K562 (cell line): Measurements from ENCODE around the gene MRPL27.
"Not testable (repeated sequence)": the region's sequence is repeated elsewhere in the genome, so short reads cannot be mapped to it uniquely, and the experiment has no call there.

Experiments used
- CTCF ChIP-seq, 3 experiments: IDR thresholded peaks in 2 of 3; conservative IDR thresholded peaks in 1 of 3; 2 replicates each; pipeline ENCODE4 v1.5.1; 2011 to 2012; ENCODE audit warnings: low read length in 3 of 3, mild to moderate bottlenecking in 3 of 3, control low read depth in 2 of 3, improper control_type of control experiment in 1 of 3, inconsistent platforms in 1 of 3, low read depth in 1 of 3, mixed read lengths in 1 of 3, moderate library complexity in 1 of 3; ENCODE audit not compliant: insufficient read depth in 2 of 3
- E2F5 ChIP-seq: sonication (generic); formaldehyde crosslinking; IDR thresholded peaks from 2 replicates; pipeline ENCODE4 v1.8.0; 2022; ENCODE audit warnings: mild to moderate bottlenecking, missing genetic modification reagents
- JUNB ChIP-seq: fragments of 450-650 bp; formaldehyde crosslinking; conservative IDR thresholded peaks from 2 replicates; pipeline ENCODE4 v1.4.0; 2020; ENCODE audit warnings: mild to moderate bottlenecking
- KDM4B ChIP-seq, 2 experiments: fragments of 450-650 bp in 1 of 2; sonication (generic) in 1 of 2; IDR thresholded peaks; 2 replicates each; pipeline ENCODE4 v1.6.1; 2016 to 2017; ENCODE audit warnings: borderline replicate concordance in 2 of 2, antibody characterized with exemption in 1 of 2, low read depth in 1 of 2, mild to moderate bottlenecking in 1 of 2
- ZBTB17 ChIP-seq: fragments of 450-650 bp; formaldehyde crosslinking; IDR thresholded peaks from 2 replicates; pipeline ENCODE4 v1.4.0; 2020; ENCODE audit warnings: mild to moderate bottlenecking
- ZBTB33 ChIP-seq: sonication (generic); formaldehyde crosslinking; IDR thresholded peaks from 2 replicates; pipeline ENCODE4 v1.8.1; 2023; ENCODE audit warnings: mild to moderate bottlenecking, missing genetic modification reagents
- ZNF431 ChIP-seq: sonication (generic); formaldehyde crosslinking; IDR thresholded peaks from 2 replicates; pipeline ENCODE4 v1.8.0; 2022; ENCODE audit warnings: mild to moderate bottlenecking, missing genetic modification reagents
- TF ChIP-seq, protein P1 (sequence below): sonication (generic); formaldehyde crosslinking; IDR thresholded peaks from 2 replicates; pipeline ENCODE4 v1.5.0; 2020; ENCODE audit warnings: missing genetic modification reagents
- TF ChIP-seq, protein P2 (sequence below): IDR thresholded peaks from 2 replicates; pipeline ENCODE4 v1.6.1; 2012; ENCODE audit warnings: low read depth, low read length, improper control_type of control experiment, borderline replicate concordance

GRCh38 chr17:50419577-50419976 is 46.6 kb upstream of the MRPL27 start:
- TF ChIP-seq, protein P1, sequence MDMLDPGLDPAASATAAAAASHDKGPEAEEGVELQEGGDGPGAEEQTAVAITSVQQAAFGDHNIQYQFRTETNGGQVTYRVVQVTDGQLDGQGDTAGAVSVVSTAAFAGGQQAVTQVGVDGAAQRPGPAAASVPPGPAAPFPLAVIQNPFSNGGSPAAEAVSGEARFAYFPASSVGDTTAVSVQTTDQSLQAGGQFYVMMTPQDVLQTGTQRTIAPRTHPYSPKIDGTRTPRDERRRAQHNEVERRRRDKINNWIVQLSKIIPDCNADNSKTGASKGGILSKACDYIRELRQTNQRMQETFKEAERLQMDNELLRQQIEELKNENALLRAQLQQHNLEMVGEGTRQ (CRISPR knock-in tag): not testable (repeated sequence)
- TF ChIP-seq, protein P2, sequence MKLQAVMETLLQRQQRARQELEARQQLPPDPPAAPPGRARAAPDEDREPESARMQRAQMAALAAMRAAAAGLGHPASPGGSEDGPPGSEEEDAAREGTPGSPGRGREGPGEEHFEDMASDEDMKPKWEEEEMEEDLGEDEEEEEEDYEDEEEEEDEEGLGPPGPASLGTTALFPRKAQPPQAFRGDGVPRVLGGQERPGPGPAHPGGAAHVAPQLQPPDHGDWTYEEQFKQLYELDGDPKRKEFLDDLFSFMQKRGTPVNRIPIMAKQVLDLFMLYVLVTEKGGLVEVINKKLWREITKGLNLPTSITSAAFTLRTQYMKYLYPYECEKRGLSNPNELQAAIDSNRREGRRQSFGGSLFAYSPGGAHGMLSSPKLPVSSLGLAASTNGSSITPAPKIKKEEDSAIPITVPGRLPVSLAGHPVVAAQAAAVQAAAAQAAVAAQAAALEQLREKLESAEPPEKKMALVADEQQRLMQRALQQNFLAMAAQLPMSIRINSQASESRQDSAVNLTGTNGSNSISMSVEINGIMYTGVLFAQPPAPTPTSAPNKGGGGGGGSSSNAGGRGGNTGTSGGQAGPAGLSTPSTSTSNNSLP: not testable (repeated sequence)
- TF ChIP-seq ZBTB17 (CRISPR knock-in tag); KDM4B (IDR thresholded peaks at IDR 0.05; ENCODE audit: borderline replicate concordance in 2 of 2, low read depth in 1 of 2); JUNB (CRISPR knock-in tag); ZBTB33 (CRISPR knock-in tag); E2F5 (CRISPR knock-in tag); CTCF (IDR thresholded peaks at IDR 0.05 in 2 of 3, conservative IDR thresholded peaks at IDR 0.05 in 1 of 3; ENCODE audit: insufficient read depth in 2 of 3, low read depth in 1 of 3, low read length in 3 of 3); ZNF431: not testable (repeated sequence)
